MM.1S (cell line): ENCODE data around the gene AMOTL2.

Experiments used
- CTCF ChIP-seq: fragments of 300-600 bp; sonication (generic); IDR thresholded peaks from 2 replicates; pipeline ENCODE4 v1.5.1; 2016; ENCODE audit warnings: antibody characterized with exemption, low read length, mixed read lengths
- EZH2phosphoT487 ChIP-seq: fragments of 300-600 bp; sonication (generic); IDR thresholded peaks from 2 replicates; pipeline ENCODE4 v1.6.1; 2018; ENCODE audit warnings: antibody characterized with exemption, low read length

- TF ChIP-seq CTCF (no peak), EZH2phosphoT487 (no peak)
Measured at GRCh38 chr3:134404366-134404885, 30.2 kb upstream of the AMOTL2 start.
